Tibial nerve (tissue), 3 donors: ENCODE data around the gene SCPEP1.

Experiments used
- CTCF ChIP-seq, 5 experiments: fragments of 200-600 bp in 3 of 5; fragments of 450-650 bp in 2 of 5; sonication (generic) in 3 of 5; IDR thresholded peaks; one replicate each; pipeline ENCODE4 v1.5.1; 2016 to 2019; ENCODE audit warnings: antibody characterized with exemption in 5 of 5, mild to moderate bottlenecking in 3 of 5, moderate library complexity in 2 of 5
- POLR2A ChIP-seq, 2 donors: fragments of 450-650 bp; IDR thresholded peaks; one replicate each; pipeline ENCODE4 v1.6.1; 2017; ENCODE audit warnings: antibody characterized with exemption in 2 of 2, mild to moderate bottlenecking in 2 of 2, moderate library complexity in 2 of 2

- TF ChIP-seq POLR2A (IDR thresholded peaks at IDR 0.05) = no peak
- no peak for TF ChIP-seq CTCF (IDR thresholded peaks at IDR 0.05)
These were observed 47.1 kb upstream of the SCPEP1 start for GRCh38 chr17:56930739-56931337.
